Measurements from ENCODE around the gene DACT3.

Gene DACT3

GRCh38 chr19:46665072-46665471, 4.1 kb upstream of the DACT3 start:
- DNase-seq: no peak

- DNase-seq: peak; percentile 93
Observed at GRCh38 chr19:46661735-46662592, 982 bp upstream of the DACT3 start.

- no peak for DNase-seq
Observed at GRCh38 chr19:46660551-46661019, 397 bp downstream of the DACT3 start.

GRCh38 chr19:46660008-46660517, 919 bp downstream of the DACT3 start:
- no peak for DNase-seq

- DNase-seq: peak; percentile 76
Observed at GRCh38 chr19:46659151-46660007, 1.6 kb downstream of the DACT3 start.

GRCh38 chr19:46656541-46656940, 4.4 kb downstream of the DACT3 start:
- no peak for DNase-seq

GRCh38 chr19:46654621-46655152, 6.3 kb downstream of the DACT3 start:
- no peak for DNase-seq

- DNase-seq: no peak
Observed at GRCh38 chr19:46650445-46650844, 10.5 kb downstream of the DACT3 start.

- DNase-seq: no peak
Observed at GRCh38 chr19:46648961-46649960, 11.7 kb downstream of the DACT3 start.

GRCh38 chr19:46648060-46648960, 12.7 kb downstream of the DACT3 start:
- DNase-seq: no peak

- no peak for DNase-seq
Observed at GRCh38 chr19:46646402-46646801, 14.6 kb downstream of the DACT3 start.

GRCh38 chr19:46644720-46645119, 16.3 kb downstream of the DACT3 start:
- DNase-seq: no peak

- DNase-seq: no peak
Observed at GRCh38 chr19:46640656-46641055, 20.3 kb downstream of the DACT3 start.

- DNase-seq: peak; percentile 69
Observed at GRCh38 chr19:46639358-46640182, 21.4 kb downstream of the DACT3 start.

- DNase-seq: no peak
Observed at GRCh38 chr19:46637224-46637623, 23.8 kb downstream of the DACT3 start.

- peak; percentile 64 for DNase-seq
Observed at GRCh38 chr19:46635920-46636761, 24.8 kb downstream of the DACT3 start, which contains the start of gene GNG8. TSS of gene GNG8 (minus strand) at chr19:46636202. CDS start at chr19:46634682, 1,520 bp downstream.

GRCh38 chr19:46634656-46635218, 26.2 kb downstream of the DACT3 start:
- DNase-seq: no peak

- peak; percentile 93 for DNase-seq
Observed at GRCh38 chr19:46634045-46634655, 26.8 kb downstream of the DACT3 start.

All from OCI-M1 (cell line).